ENCODE data around the gene GSK3B. TPM values are rescaled to one million over a fixed set of nuclear protein-coding genes. Genes with fewer than 3 reads are reported as not detected.

GSK3B gene
- total RNA-seq, 6 donors from 2014 or later, result 41.4 to 84.9 (median 48.0) TPM

DNA sequence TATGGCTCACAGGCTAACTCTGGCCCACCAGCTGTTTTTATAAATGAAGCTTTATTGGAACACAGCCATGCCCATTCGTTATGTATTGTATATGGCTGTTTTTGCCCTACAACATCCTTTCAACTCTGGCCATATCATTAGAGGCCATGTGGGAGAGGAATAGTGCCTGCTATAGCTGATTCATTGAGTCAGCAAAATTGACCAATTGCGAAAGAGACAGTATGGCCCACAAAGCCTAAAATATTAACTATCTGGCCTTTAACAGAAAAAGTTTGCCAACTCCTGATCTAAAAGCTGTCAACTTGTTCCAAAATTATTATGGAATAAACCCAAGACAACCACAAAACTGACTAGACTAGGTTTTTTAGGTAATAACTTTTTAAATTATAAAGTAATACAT is 311.0 kb downstream of the GSK3B start:
- TF ChIP-seq EP300 (IDR thresholded peaks at IDR 0.05) (no peak), POLR2AphosphoS5 (IDR thresholded peaks at IDR 0.05) (no peak), POLR2A (IDR thresholded peaks at IDR 0.05) (no peak)
- TF ChIP-seq, protein P1, sequence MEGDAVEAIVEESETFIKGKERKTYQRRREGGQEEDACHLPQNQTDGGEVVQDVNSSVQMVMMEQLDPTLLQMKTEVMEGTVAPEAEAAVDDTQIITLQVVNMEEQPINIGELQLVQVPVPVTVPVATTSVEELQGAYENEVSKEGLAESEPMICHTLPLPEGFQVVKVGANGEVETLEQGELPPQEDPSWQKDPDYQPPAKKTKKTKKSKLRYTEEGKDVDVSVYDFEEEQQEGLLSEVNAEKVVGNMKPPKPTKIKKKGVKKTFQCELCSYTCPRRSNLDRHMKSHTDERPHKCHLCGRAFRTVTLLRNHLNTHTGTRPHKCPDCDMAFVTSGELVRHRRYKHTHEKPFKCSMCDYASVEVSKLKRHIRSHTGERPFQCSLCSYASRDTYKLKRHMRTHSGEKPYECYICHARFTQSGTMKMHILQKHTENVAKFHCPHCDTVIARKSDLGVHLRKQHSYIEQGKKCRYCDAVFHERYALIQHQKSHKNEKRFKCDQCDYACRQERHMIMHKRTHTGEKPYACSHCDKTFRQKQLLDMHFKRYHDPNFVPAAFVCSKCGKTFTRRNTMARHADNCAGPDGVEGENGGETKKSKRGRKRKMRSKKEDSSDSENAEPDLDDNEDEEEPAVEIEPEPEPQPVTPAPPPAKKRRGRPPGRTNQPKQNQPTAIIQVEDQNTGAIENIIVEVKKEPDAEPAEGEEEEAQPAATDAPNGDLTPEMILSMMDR (IDR thresholded peaks at IDR 0.05), result no peak
- Histone ChIP-seq H3K27ac (no peak overlapping the region), H3K27me3 (no peaks in the 10 kb centered on the region), H3K9me3 (no peaks in the 10 kb centered on the region), H3K4me3 (no peak overlapping the region), H3K4me1 (no peaks in the 10 kb centered on the region), H3K36me3 (no peaks in the 10 kb centered on the region)
- DNase-seq (no peak), ATAC-seq (ENCODE audit: low FRiP score in 2 of 2) (no peak)
- 71 to 93% methylated on average over 2 of the region's 2 CpGs for WGBS, 2 donors

DNA sequence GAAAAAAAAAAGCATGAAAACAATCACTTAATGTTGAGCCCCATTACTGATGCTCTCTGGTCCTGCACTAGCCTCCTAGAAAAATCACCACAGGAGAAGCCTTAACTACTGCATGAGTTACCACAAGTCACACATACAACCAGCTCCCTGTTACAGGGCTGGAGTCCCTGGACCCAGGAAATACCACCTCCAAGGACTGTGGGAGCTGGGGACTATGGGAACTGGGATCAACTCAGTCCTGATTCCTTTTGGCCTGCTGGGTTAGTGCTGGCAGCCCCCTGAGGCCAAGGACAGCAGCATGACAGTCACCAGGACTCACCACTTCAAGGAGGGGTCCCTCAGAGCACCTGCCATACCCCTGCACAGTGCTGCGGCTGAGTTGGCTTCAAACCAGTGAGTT is 311.8 kb downstream of the GSK3B start:
- no peak for TF ChIP-seq POLR2A (IDR thresholded peaks at IDR 0.05)
- no peak for TF ChIP-seq POLR2AphosphoS5 (IDR thresholded peaks at IDR 0.05)
- TF ChIP-seq, protein P1 (IDR thresholded peaks at IDR 0.05), result no peak
- no peak for TF ChIP-seq EP300 (IDR thresholded peaks at IDR 0.05)
- Histone ChIP-seq H3K27me3 (no peaks in the 10 kb centered on the region), H3K27ac (no peak overlapping the region), H3K4me1 (no peaks in the 10 kb centered on the region), H3K9me3 (no peaks in the 10 kb centered on the region), H3K4me3 (no peak overlapping the region), H3K36me3 (no peaks in the 10 kb centered on the region)
- no peak for DNase-seq
- WGBS, 2 donors, result 100% methylated on average over 1 of the region's 1 CpG
- no peak for ATAC-seq (ENCODE audit: low FRiP score in 2 of 2)

DNA sequence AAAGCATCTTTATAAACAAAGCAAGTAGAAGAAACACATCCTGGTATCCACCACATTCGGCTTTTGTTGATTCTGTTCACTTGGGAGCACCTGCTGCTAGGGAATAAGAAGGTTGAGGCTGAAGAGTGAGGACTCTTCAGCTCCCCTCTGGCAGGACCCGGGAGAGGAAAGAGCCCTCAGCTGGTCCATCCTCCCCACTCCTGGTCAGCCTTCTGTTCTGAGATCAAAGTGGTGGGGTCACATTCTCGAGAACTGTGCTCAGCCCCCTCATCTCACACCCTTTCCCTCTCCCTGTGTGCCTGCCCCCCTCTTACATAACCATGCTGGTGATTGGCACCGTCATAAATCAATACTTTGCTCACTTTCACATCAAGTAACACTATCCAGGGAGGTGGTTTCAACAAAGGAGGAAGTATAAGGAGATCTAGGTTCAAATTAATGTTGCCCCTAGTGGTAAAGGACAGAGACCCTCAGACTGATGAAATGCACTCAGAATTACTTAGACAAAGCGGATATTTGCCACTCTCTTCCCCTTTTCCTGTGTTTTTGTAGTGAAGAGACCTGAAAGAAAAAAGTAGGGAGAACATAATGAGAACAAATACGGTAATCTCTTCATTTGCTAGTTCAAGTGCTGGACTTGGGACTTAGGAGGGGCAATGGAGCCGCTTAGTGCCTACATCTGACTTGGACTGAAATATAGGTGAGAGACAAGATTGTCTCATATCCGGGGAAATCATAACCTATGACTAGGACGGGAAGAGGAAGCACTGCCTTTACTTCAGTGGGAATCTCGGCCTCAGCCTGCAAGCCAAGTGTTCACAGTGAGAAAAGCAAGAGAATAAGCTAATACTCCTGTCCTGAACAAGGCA is 312.7 kb downstream of the GSK3B start, which contains the start of gene NR1I2:
TSS of gene NR1I2 (plus strand) at position 772 of the 869 bp plus-strand sequence.
- no peaks in the 10 kb centered on the region for H3K27me3 ChIP-seq
- peaks cover 0 to under 1% (median under 1%) of the 10 kb centered on the region in 4 donors for H3K9me3 ChIP-seq
- H3K4me3 ChIP-seq, result no peak within 1 kb of the TSS
- ATAC-seq (ENCODE audit: low FRiP score in 2 of 2) (no peak), DNase-seq (no peak)
- 77 to 80% methylated on average over 10 of the region's 10 CpGs for WGBS, 2 donors
- H3K27ac ChIP-seq, result no peak within 1 kb of the TSS
- no peak for TF ChIP-seq POLR2AphosphoS5 (IDR thresholded peaks at IDR 0.05)
- TF ChIP-seq, protein P1 (IDR thresholded peaks at IDR 0.05), result no peak
- no peak for TF ChIP-seq EP300 (IDR thresholded peaks at IDR 0.05)
- TF ChIP-seq POLR2A (IDR thresholded peaks at IDR 0.05), result no peak
- H3K36me3 ChIP-seq, result no peaks in the 10 kb centered on the region
- no peaks in the 10 kb centered on the region for H3K4me1 ChIP-seq

DNA sequence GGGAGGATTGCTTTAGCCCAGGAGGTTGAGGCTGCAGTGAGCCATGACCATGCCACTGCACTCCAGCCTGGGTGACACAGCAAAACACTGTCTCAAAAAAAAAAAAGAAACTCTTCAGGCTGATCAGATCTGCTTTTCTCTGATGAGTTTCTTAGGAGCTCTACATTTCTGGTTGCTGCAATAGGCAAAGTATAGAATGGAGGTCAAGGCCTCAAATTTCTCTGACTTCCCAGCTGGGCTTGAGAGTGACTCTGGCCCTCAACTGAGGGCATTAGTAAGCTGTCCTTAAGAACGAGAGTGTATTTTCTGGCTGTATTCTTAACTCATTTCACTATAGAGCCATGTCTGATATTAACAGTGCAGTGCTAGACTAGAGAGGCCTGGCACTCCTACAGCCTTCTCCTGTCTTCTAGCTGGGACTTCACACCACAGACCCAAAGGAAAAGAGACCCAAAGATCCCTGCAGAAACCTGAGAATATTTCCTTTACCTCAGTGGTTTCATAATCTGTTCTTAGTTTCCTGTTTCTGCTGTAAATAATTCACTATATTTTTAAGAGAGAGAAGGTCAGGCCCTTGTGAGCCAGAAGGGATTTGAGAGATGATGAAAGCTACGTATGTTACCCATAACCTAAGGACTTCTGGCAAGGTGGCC is 314.4 kb downstream of the GSK3B start:
- H3K27ac ChIP-seq, result no peak overlapping the region
- H3K4me1 ChIP-seq, result no peaks in the 10 kb centered on the region
- no peaks in the 10 kb centered on the region for H3K27me3 ChIP-seq
- H3K36me3 ChIP-seq, result no peaks in the 10 kb centered on the region
- 58 to 65% methylated on average over 2 of the region's 2 CpGs for WGBS, 2 donors
- H3K9me3 ChIP-seq, result peaks cover 0 to 5% (median 1%) of the 10 kb centered on the region in 4 donors
- no peak overlapping the region for H3K4me3 ChIP-seq
- TF ChIP-seq POLR2AphosphoS5 (IDR thresholded peaks at IDR 0.05), result no peak
- TF ChIP-seq POLR2A (IDR thresholded peaks at IDR 0.05), result no peak
- no peak for TF ChIP-seq EP300 (IDR thresholded peaks at IDR 0.05)
- TF ChIP-seq, protein P1 (IDR thresholded peaks at IDR 0.05), result no peak
- DNase-seq (no peak), ATAC-seq (ENCODE audit: low FRiP score in 2 of 2) (no peak)

Measured in upper lobe of left lung (tissue), 6 donors.